Measurements from ENCODE around the gene SPTBN5. TPM values are rescaled to one million over a fixed set of nuclear protein-coding genes. Genes with fewer than 3 reads are reported as not detected.

SPTBN5 gene
- total RNA-seq, 2 donors from 2014 or later = 2.0 to 2.8 TPM

GRCh38 chr15:41872166-41872747 lies 21.6 kb downstream of the SPTBN5 start:
- no peaks in the 10 kb centered on the region for H3K4me1 ChIP-seq (ENCODE audit: control insufficient read depth, insufficient read depth, low read length)
- Mint-ChIP-seq H3K27me3 (ENCODE audit: insufficient read depth) (peaks cover 4% of the 10 kb centered on the region), H3K27ac (no peak overlapping the region), H3K36me3 (ENCODE audit: low read depth) (no peaks in the 10 kb centered on the region), H3K4me1 (peaks cover 2% of the 10 kb centered on the region), H3K4me3 (no peak overlapping the region), H3K9me3 (no peaks in the 10 kb centered on the region)
- 95 to 98% methylated on average over 7 to 9 of the region's 9 CpGs for WGBS, 2 experiments (ENCODE audit: insufficient coverage in 1 of 2, insufficient read length in 1 of 2)
- H3K9ac ChIP-seq (ENCODE audit: extremely low read depth, low read length, poor library complexity, severe bottlenecking) = no peak overlapping the region
- no peaks in the 10 kb centered on the region for H3K9me3 ChIP-seq (ENCODE audit: control insufficient read depth, low read length)
- H3K27me3 ChIP-seq (ENCODE audit: control insufficient read depth, insufficient read depth, low read length, poor library complexity, severe bottlenecking) = no peaks in the 10 kb centered on the region
- no peak for TF ChIP-seq CTCF (conservative IDR thresholded peaks at IDR 0.05)
- DNase-seq = no peak
- H3K4me3 ChIP-seq (ENCODE audit: low read length) = no peak overlapping the region
- no peaks in the 10 kb centered on the region for H3K36me3 ChIP-seq (ENCODE audit: control insufficient read depth, insufficient read depth, low read length)
- H3K27ac ChIP-seq (ENCODE audit: low read depth, low read length) = no peak overlapping the region

- Histone ChIP-seq H3K9ac (ENCODE audit: extremely low read depth, low read length, poor library complexity, severe bottlenecking) (no peak overlapping the region), H3K27ac (ENCODE audit: low read depth, low read length) (no peak overlapping the region), H3K27me3 (ENCODE audit: control insufficient read depth, insufficient read depth, low read length, poor library complexity, severe bottlenecking) (no peaks in the 10 kb centered on the region), H3K4me3 (ENCODE audit: low read length) (no peak overlapping the region), H3K4me1 (ENCODE audit: control insufficient read depth, insufficient read depth, low read length) (peaks cover 2% of the 10 kb centered on the region), H3K36me3 (ENCODE audit: control insufficient read depth, insufficient read depth, low read length) (no peaks in the 10 kb centered on the region), H3K9me3 (ENCODE audit: control insufficient read depth, low read length) (no peaks in the 10 kb centered on the region)
- Mint-ChIP-seq H3K9me3 (no peaks in the 10 kb centered on the region), H3K27ac (no peak overlapping the region), H3K27me3 (ENCODE audit: insufficient read depth) (peaks cover 4% of the 10 kb centered on the region), H3K36me3 (ENCODE audit: low read depth) (no peaks in the 10 kb centered on the region), H3K4me1 (peaks cover 4% of the 10 kb centered on the region), H3K4me3 (no peak overlapping the region)
- no peak for DNase-seq
- TF ChIP-seq CTCF (conservative IDR thresholded peaks at IDR 0.05) = no peak
- 92 to 98% methylated on average over 6 to 19 of the region's 19 CpGs for WGBS, 2 experiments (ENCODE audit: insufficient coverage in 1 of 2, insufficient read length in 1 of 2)
These were observed 22.5 kb downstream of the SPTBN5 start for GRCh38 chr15:41871175-41871905.

- Histone ChIP-seq H3K36me3 (ENCODE audit: control insufficient read depth, insufficient read depth, low read length) (no peaks in the 10 kb centered on the region), H3K27me3 (ENCODE audit: control insufficient read depth, insufficient read depth, low read length, poor library complexity, severe bottlenecking) (no peaks in the 10 kb centered on the region), H3K4me3 (ENCODE audit: low read length) (no peak overlapping the region), H3K4me1 (ENCODE audit: control insufficient read depth, insufficient read depth, low read length) (peaks cover 7% of the 10 kb centered on the region), H3K9me3 (ENCODE audit: control insufficient read depth, low read length) (no peaks in the 10 kb centered on the region), H3K27ac (ENCODE audit: low read depth, low read length) (no peak overlapping the region), H3K9ac (ENCODE audit: extremely low read depth, low read length, poor library complexity, severe bottlenecking) (no peak overlapping the region)
- Mint-ChIP-seq H3K4me1 (peaks cover 4% of the 10 kb centered on the region), H3K9me3 (no peaks in the 10 kb centered on the region), H3K27ac (no peak overlapping the region), H3K4me3 (no peak overlapping the region), H3K27me3 (ENCODE audit: insufficient read depth) (peaks cover 3% of the 10 kb centered on the region), H3K36me3 (ENCODE audit: low read depth) (no peaks in the 10 kb centered on the region)
- 86 to 94% methylated on average over 7 to 9 of the region's 9 CpGs for WGBS, 2 experiments (ENCODE audit: insufficient coverage in 1 of 2, insufficient read length in 1 of 2)
- no peak for TF ChIP-seq CTCF (conservative IDR thresholded peaks at IDR 0.05)
- no peak for DNase-seq
These were observed 23.2 kb downstream of the SPTBN5 start for GRCh38 chr15:41870689-41871081.
